Loucy (cell line): Measurements from ENCODE around the gene RFX1.
"Not testable (repeated sequence)": the region's sequence is repeated elsewhere in the genome, so short reads cannot be mapped to it uniquely, and the experiment has no call there.

ENCODE experiments used
- EZH2phosphoT487 ChIP-seq: fragments of 200-600 bp; IDR thresholded peaks from 2 replicates; pipeline ENCODE4 v1.6.1; 2018; ENCODE audit warnings: antibody characterized with exemption, mild to moderate bottlenecking, moderate library complexity, borderline replicate concordance
- TF ChIP-seq, protein P1 (sequence below): fragments of 200-600 bp; sonication (generic); conservative IDR thresholded peaks from 2 replicates; pipeline ENCODE4 v1.5.1; 2014; ENCODE audit warnings: mild to moderate bottlenecking, antibody characterized with exemption, low read length

DNA sequence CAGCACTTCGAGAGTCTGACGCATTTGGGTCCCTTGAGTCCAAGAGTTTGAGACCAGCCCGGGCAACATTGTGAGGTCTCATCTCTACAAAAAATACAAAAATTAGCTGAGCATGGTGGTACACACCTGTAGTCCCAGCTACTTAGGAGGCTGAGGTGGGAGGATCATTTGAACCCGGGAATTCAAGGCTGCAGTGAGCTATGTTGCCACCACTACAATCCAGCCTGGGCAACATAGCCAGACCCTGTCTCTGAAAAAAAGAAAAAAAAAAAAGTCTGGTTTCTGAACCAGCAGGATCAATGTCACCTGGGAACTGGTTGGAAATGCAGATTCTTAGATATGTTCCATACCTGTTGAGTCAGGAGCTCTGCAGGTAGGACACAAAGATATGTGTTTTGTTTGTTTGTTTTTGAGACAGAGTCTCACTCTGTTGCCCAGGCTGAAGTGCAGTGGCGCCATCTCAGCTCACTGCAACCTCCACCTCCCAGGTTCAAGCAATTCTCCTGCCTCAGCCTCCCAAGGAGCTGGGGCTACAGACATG is 20.6 kb upstream of the RFX1 start:
- TF ChIP-seq, protein P1, sequence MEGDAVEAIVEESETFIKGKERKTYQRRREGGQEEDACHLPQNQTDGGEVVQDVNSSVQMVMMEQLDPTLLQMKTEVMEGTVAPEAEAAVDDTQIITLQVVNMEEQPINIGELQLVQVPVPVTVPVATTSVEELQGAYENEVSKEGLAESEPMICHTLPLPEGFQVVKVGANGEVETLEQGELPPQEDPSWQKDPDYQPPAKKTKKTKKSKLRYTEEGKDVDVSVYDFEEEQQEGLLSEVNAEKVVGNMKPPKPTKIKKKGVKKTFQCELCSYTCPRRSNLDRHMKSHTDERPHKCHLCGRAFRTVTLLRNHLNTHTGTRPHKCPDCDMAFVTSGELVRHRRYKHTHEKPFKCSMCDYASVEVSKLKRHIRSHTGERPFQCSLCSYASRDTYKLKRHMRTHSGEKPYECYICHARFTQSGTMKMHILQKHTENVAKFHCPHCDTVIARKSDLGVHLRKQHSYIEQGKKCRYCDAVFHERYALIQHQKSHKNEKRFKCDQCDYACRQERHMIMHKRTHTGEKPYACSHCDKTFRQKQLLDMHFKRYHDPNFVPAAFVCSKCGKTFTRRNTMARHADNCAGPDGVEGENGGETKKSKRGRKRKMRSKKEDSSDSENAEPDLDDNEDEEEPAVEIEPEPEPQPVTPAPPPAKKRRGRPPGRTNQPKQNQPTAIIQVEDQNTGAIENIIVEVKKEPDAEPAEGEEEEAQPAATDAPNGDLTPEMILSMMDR: not testable (repeated sequence)
- TF ChIP-seq EZH2phosphoT487: not testable (repeated sequence)
